ENCODE results near the gene PIMREG. TPM values are rescaled to one million over a fixed set of nuclear protein-coding genes. Genes with fewer than 3 reads are reported as not detected.

PIMREG gene
- total and polyA plus RNA-seq, 4 donors: 12.1 to 23.7 (median 18.1) TPM

- DNase-seq (ENCODE audit: low read depth in 4 of 6, low spot score in 6 of 6): peak in 5 of 6 donors; percentile 60 to 95 (median 71)
- Histone ChIP-seq H3K4me3 (ENCODE audit: low read depth, low read length) (no peak overlapping the region), H3K27me3 (ENCODE audit: control insufficient read depth, insufficient read depth, low read length) (no peaks in the 10 kb centered on the region), H3K36me3 (ENCODE audit: control insufficient read depth, insufficient read depth, low read length) (no peaks in the 10 kb centered on the region), H3K9me3 (ENCODE audit: control insufficient read depth, insufficient read depth, low read length) (no peaks in the 10 kb centered on the region), H3K27ac (ENCODE audit: low read depth, low read length) (no peak overlapping the region), H3K4me1 (ENCODE audit: control insufficient read depth, insufficient read depth, low read length) (peaks cover 13% of the 10 kb centered on the region)
- WGBS (ENCODE audit: insufficient coverage): 11% methylated on average over 9 of the region's 13 CpGs
Measured at GRCh38 chr17:6421700-6422604, 22.3 kb upstream of the PIMREG start.

- H3K4me1 ChIP-seq (ENCODE audit: control insufficient read depth, insufficient read depth, low read length): peaks cover 11% of the 10 kb centered on the region
- DNase-seq (ENCODE audit: low read depth in 4 of 6, low spot score in 6 of 6): no peak
- WGBS (ENCODE audit: insufficient coverage): 68% methylated on average over 13 of the region's 13 CpGs
Measured at GRCh38 chr17:6422654-6423241, 21.5 kb upstream of the PIMREG start.

GRCh38 chr17:6423931-6424330 is 20.3 kb upstream of the PIMREG start:
- Histone ChIP-seq H3K27ac (ENCODE audit: low read depth, low read length) (no peak overlapping the region), H3K27me3 (ENCODE audit: control insufficient read depth, insufficient read depth, low read length) (no peaks in the 10 kb centered on the region), H3K4me1 (ENCODE audit: control insufficient read depth, insufficient read depth, low read length) (peaks cover 11% of the 10 kb centered on the region), H3K9me3 (ENCODE audit: control insufficient read depth, insufficient read depth, low read length) (no peaks in the 10 kb centered on the region), H3K4me3 (ENCODE audit: low read depth, low read length) (no peak overlapping the region), H3K36me3 (ENCODE audit: control insufficient read depth, insufficient read depth, low read length) (no peaks in the 10 kb centered on the region)
- WGBS (ENCODE audit: insufficient coverage): 80% methylated on average over 7 of the region's 14 CpGs
- DNase-seq (ENCODE audit: low read depth in 4 of 6, low spot score in 6 of 6): no peak

More at GRCh38 chr17:6422654-6423241, 21.5 kb upstream of the PIMREG start:
- Histone ChIP-seq H3K4me3 (ENCODE audit: low read depth, low read length) (no peak overlapping the region), H3K27ac (ENCODE audit: low read depth, low read length) (no peak overlapping the region), H3K27me3 (ENCODE audit: control insufficient read depth, insufficient read depth, low read length) (no peaks in the 10 kb centered on the region), H3K36me3 (ENCODE audit: control insufficient read depth, insufficient read depth, low read length) (no peaks in the 10 kb centered on the region), H3K9me3 (ENCODE audit: control insufficient read depth, insufficient read depth, low read length) (no peaks in the 10 kb centered on the region)

- no peaks in the 10 kb centered on the region for H3K9me3 ChIP-seq (ENCODE audit: control insufficient read depth, insufficient read depth, low read length)
- peaks cover 5% of the 10 kb centered on the region for H3K4me1 ChIP-seq (ENCODE audit: control insufficient read depth, insufficient read depth, low read length)
- no peaks in the 10 kb centered on the region for H3K27me3 ChIP-seq (ENCODE audit: control insufficient read depth, insufficient read depth, low read length)
- H3K36me3 ChIP-seq (ENCODE audit: control insufficient read depth, insufficient read depth, low read length): no peaks in the 10 kb centered on the region
- 96% methylated on average over 18 of the region's 18 CpGs for WGBS (ENCODE audit: insufficient coverage)
- H3K4me3 ChIP-seq (ENCODE audit: low read depth, low read length): no peak overlapping the region
- no peak for DNase-seq (ENCODE audit: low read depth in 4 of 6, low spot score in 6 of 6)
- no peak overlapping the region for H3K27ac ChIP-seq (ENCODE audit: low read depth, low read length)
Measured at GRCh38 chr17:6425407-6425806, 18.8 kb upstream of the PIMREG start.

GRCh38 chr17:6426356-6427101 is 17.7 kb upstream of the PIMREG start:
- WGBS (ENCODE audit: insufficient coverage): 88% methylated on average over 19 of the region's 25 CpGs
- no peak overlapping the region for H3K27ac ChIP-seq (ENCODE audit: low read depth, low read length)
- no peaks in the 10 kb centered on the region for H3K27me3 ChIP-seq (ENCODE audit: control insufficient read depth, insufficient read depth, low read length)
- no peaks in the 10 kb centered on the region for H3K36me3 ChIP-seq (ENCODE audit: control insufficient read depth, insufficient read depth, low read length)
- H3K4me3 ChIP-seq (ENCODE audit: low read depth, low read length): no peak overlapping the region
- no peak for DNase-seq (ENCODE audit: low read depth in 4 of 6, low spot score in 6 of 6)
- H3K9me3 ChIP-seq (ENCODE audit: control insufficient read depth, insufficient read depth, low read length): no peaks in the 10 kb centered on the region
- peaks cover 5% of the 10 kb centered on the region for H3K4me1 ChIP-seq (ENCODE audit: control insufficient read depth, insufficient read depth, low read length)

- H3K36me3 ChIP-seq (ENCODE audit: control insufficient read depth, insufficient read depth, low read length): no peaks in the 10 kb centered on the region
- H3K27ac ChIP-seq (ENCODE audit: low read depth, low read length): no peak overlapping the region
- H3K4me3 ChIP-seq (ENCODE audit: low read depth, low read length): no peak overlapping the region
- 73% methylated on average over 3 of the region's 7 CpGs for WGBS (ENCODE audit: insufficient coverage)
- H3K27me3 ChIP-seq (ENCODE audit: control insufficient read depth, insufficient read depth, low read length): no peaks in the 10 kb centered on the region
- peak in 2 of 6 donors; percentile 18 to 86 for DNase-seq (ENCODE audit: low read depth in 4 of 6, low spot score in 6 of 6)
- H3K9me3 ChIP-seq (ENCODE audit: control insufficient read depth, insufficient read depth, low read length): no peaks in the 10 kb centered on the region
- no peaks in the 10 kb centered on the region for H3K4me1 ChIP-seq (ENCODE audit: control insufficient read depth, insufficient read depth, low read length)
Measured at GRCh38 chr17:6427279-6427781, 16.9 kb upstream of the PIMREG start.

- no peaks in the 10 kb centered on the region for H3K4me1 ChIP-seq (ENCODE audit: control insufficient read depth, insufficient read depth, low read length)
- H3K36me3 ChIP-seq (ENCODE audit: control insufficient read depth, insufficient read depth, low read length): no peaks in the 10 kb centered on the region
- no peaks in the 10 kb centered on the region for H3K9me3 ChIP-seq (ENCODE audit: control insufficient read depth, insufficient read depth, low read length)
- DNase-seq (ENCODE audit: low read depth in 4 of 6, low spot score in 6 of 6): no peak
- H3K4me3 ChIP-seq (ENCODE audit: low read depth, low read length): no peak overlapping the region
- H3K27ac ChIP-seq (ENCODE audit: low read depth, low read length): no peak overlapping the region
- H3K27me3 ChIP-seq (ENCODE audit: control insufficient read depth, insufficient read depth, low read length): no peaks in the 10 kb centered on the region
- WGBS (ENCODE audit: insufficient coverage): 89% methylated on average over 17 of the region's 17 CpGs
Measured at GRCh38 chr17:6428207-6428965, 15.9 kb upstream of the PIMREG start.

GRCh38 chr17:6429266-6429665 is 15.0 kb upstream of the PIMREG start:
- WGBS (ENCODE audit: insufficient coverage): 59% methylated on average over 6 of the region's 7 CpGs
- Histone ChIP-seq H3K4me1 (ENCODE audit: control insufficient read depth, insufficient read depth, low read length) (no peaks in the 10 kb centered on the region), H3K27me3 (ENCODE audit: control insufficient read depth, insufficient read depth, low read length) (no peaks in the 10 kb centered on the region), H3K9me3 (ENCODE audit: control insufficient read depth, insufficient read depth, low read length) (no peaks in the 10 kb centered on the region), H3K36me3 (ENCODE audit: control insufficient read depth, insufficient read depth, low read length) (no peaks in the 10 kb centered on the region), H3K27ac (ENCODE audit: low read depth, low read length) (no peak overlapping the region), H3K4me3 (ENCODE audit: low read depth, low read length) (no peak overlapping the region)
- no peak for DNase-seq (ENCODE audit: low read depth in 4 of 6, low spot score in 6 of 6)

GRCh38 chr17:6430769-6431168 is 13.5 kb upstream of the PIMREG start:
- Histone ChIP-seq H3K4me3 (ENCODE audit: low read depth, low read length) (no peak overlapping the region), H3K27ac (ENCODE audit: low read depth, low read length) (no peak overlapping the region), H3K36me3 (ENCODE audit: control insufficient read depth, insufficient read depth, low read length) (no peaks in the 10 kb centered on the region), H3K9me3 (ENCODE audit: control insufficient read depth, insufficient read depth, low read length) (no peaks in the 10 kb centered on the region), H3K4me1 (ENCODE audit: control insufficient read depth, insufficient read depth, low read length) (peaks cover 3% of the 10 kb centered on the region), H3K27me3 (ENCODE audit: control insufficient read depth, insufficient read depth, low read length) (no peaks in the 10 kb centered on the region)
- DNase-seq (ENCODE audit: low read depth in 4 of 6, low spot score in 6 of 6): no peak

All from spinal cord (tissue), 10 donors.